AG04450 (cell line): ENCODE data around the gene WDR27. TPM values are rescaled to one million over a fixed set of nuclear protein-coding genes. Genes with fewer than 3 reads are reported as not detected.

Experiments
- CTCF ChIA-PET: fragments of 300-600, 350-600 bp; formaldehyde crosslinking; extraction: SDS; loops from one replicate; lab custom pipeline; 2022; ENCODE audit warnings: antibody characterized with exemption, inconsistent platforms; lab: Charles Lee
- POLR2A ChIA-PET: fragments of 350-600 bp; formaldehyde crosslinking; extraction: SDS; loops from one replicate; lab custom pipeline; 2021; ENCODE audit warnings: antibody characterized with exemption, inconsistent platforms; lab: Yijun Ruan, JAX
- DNase-seq: peaks from one replicate; pipeline ENCODE4 v3.0.0-alpha.2; 2011; ENCODE audit warnings: low read depth, low spot score
- H3K27ac ChIP-seq: one replicate; pipeline ENCODE4 v1.5.1; 2012; ENCODE audit warnings: low read depth, low read length, control low read depth
- H3K27me3 ChIP-seq: one replicate; pipeline ENCODE4 v1.6.0; 2012; ENCODE audit warnings: low read length; ENCODE audit not compliant: control insufficient read depth, insufficient read depth
- H3K4me3 ChIP-seq: 2 replicates; pipeline ENCODE4 v1.5.1; 2011; ENCODE audit warnings: mild to moderate bottlenecking, low read depth, low read length, control low read depth
- H3K9me3 ChIP-seq: 2 replicates; pipeline ENCODE4 v1.5.1; 2012; ENCODE audit warnings: low read length; ENCODE audit not compliant: control insufficient read depth, insufficient read depth
- polyA plus RNA-seq: library from polyadenylated mRNA; depleted of rRNA; stranded (reverse); fragments of >200 nt; gene quantifications from 2 replicates; pipeline ENCODE4 v1.2.3, GENCODE V29; 2011
- TF ChIP-seq, protein P1 (sequence below): IDR thresholded peaks from 2 replicates; pipeline ENCODE4 v1.5.1; 2011; ENCODE audit warnings: low read depth, low read length, control low read depth, inconsistent platforms

WDR27 gene
- polyA plus RNA-seq, 1 experiment = 20.5 TPM

DNA sequence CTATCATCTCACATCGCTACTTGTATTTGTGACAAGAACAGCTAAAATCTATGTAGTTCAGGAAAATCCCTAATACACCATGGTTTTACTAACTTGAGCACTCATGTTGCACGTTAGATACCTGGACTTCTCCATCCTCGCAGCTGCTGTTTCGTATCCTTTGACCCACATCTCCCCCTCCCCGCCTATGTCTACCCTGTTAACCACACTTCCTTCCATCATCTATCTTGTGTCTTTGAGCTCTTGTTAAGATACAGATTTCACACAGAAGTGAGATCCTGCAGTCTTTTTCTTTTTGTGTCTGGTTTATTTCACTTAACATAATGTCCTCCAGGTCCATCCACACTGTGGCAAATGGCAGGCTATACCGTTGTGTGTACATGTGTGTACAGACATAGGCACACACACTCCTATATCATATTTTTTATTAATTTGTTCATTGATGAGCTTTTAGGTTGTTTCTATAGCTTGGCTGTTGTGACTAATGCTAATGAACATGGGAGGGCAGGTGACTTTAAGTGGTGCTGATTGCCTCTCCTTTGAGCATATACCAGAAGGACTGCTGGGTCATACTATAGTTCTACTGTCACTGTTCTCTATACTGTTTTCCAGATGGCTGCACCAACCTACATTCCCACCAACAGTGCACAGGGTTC is 117.8 kb downstream of the WDR27 start:
- Histone ChIP-seq H3K9me3 (no peaks in the 10 kb centered on the region), H3K27ac (no peak overlapping the region), H3K27me3 (no peaks in the 10 kb centered on the region), H3K4me3 (no peak overlapping the region)
- TF ChIP-seq, protein P1, sequence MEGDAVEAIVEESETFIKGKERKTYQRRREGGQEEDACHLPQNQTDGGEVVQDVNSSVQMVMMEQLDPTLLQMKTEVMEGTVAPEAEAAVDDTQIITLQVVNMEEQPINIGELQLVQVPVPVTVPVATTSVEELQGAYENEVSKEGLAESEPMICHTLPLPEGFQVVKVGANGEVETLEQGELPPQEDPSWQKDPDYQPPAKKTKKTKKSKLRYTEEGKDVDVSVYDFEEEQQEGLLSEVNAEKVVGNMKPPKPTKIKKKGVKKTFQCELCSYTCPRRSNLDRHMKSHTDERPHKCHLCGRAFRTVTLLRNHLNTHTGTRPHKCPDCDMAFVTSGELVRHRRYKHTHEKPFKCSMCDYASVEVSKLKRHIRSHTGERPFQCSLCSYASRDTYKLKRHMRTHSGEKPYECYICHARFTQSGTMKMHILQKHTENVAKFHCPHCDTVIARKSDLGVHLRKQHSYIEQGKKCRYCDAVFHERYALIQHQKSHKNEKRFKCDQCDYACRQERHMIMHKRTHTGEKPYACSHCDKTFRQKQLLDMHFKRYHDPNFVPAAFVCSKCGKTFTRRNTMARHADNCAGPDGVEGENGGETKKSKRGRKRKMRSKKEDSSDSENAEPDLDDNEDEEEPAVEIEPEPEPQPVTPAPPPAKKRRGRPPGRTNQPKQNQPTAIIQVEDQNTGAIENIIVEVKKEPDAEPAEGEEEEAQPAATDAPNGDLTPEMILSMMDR = no peak
- ChIA-PET CTCF (no interaction called here), POLR2A (no interaction called here)
- DNase-seq = no peak

DNA sequence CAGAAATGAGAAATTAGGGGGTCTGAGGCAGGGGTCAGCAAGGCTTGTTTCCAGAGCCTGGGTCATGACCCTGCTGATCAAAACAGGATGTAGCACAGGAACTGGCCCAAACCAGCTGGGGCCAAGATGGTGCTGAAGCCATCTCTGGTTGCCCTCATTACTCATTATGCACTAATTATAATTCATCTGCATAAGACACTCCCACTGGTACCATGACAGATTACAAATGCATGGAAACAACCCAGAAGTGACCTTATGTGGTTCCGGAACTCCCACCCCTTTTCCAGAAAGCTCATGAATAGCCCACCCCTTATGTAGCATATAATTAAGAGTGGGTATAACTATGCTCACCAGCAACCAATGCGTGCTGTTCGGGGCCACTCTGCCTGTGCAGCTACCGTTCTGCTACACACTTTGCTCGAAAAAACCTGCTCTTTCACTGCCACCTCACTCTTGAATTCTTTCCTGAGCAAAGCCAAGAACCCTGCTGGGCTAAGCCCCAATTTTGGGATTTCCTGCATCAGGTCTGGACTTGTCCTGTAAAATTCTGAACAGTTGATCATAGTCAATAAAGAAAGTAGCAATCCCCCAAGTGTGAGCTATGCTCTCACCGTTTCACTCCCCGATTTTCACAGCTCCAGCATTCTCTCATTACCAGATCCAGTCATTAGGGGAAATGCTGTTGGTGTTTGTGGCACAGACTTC is 122.3 kb downstream of the WDR27 start:
- ChIA-PET POLR2A (no interaction called here), CTCF (no interaction called here)
- no peaks in the 10 kb centered on the region for H3K27me3 ChIP-seq
- DNase-seq = no peak
- no peak overlapping the region for H3K27ac ChIP-seq
- no peak overlapping the region for H3K4me3 ChIP-seq
- H3K9me3 ChIP-seq = peaks cover 8% of the 10 kb centered on the region; the same call in 1 of the 2 replicates
- TF ChIP-seq, protein P1 = no peak

- Histone ChIP-seq H3K9me3 (peaks cover 8% of the 10 kb centered on the region; the same call in 1 of the 2 replicates), H3K27me3 (no peaks in the 10 kb centered on the region), H3K27ac (no peak overlapping the region), H3K4me3 (no peak overlapping the region)
- CTCF ChIA-PET = no interaction called here
- TF ChIP-seq, protein P1 = no peak
- DNase-seq = no peak
- POLR2A ChIA-PET = no interaction called here
Observed at GRCh38 chr6:169577974-169578373, 123.9 kb downstream of the WDR27 start.

GRCh38 chr6:169577236-169577635 is 124.6 kb downstream of the WDR27 start:
- TF ChIP-seq, protein P1 = no peak
- Histone ChIP-seq H3K27me3 (no peaks in the 10 kb centered on the region), H3K9me3 (peaks cover 8% of the 10 kb centered on the region; the same call in 1 of the 2 replicates), H3K4me3 (no peak overlapping the region), H3K27ac (no peak overlapping the region)
- POLR2A ChIA-PET = no interaction called here
- DNase-seq = no peak
- CTCF ChIA-PET = no interaction called here

- ChIA-PET POLR2A (no interaction called here), CTCF (no interaction called here)
- TF ChIP-seq, protein P1 = no peak
- Histone ChIP-seq H3K27ac (no peak overlapping the region), H3K27me3 (no peaks in the 10 kb centered on the region), H3K4me3 (no peak overlapping the region), H3K9me3 (peaks cover 8% of the 10 kb centered on the region; the same call in 1 of the 2 replicates)
- no peak for DNase-seq
Observed at GRCh38 chr6:169575821-169576220, 126.0 kb downstream of the WDR27 start.
